T-helper 1 cell treated with Interleukin-12 subunit alpha and Interleukin-12 subunit beta and Interleukin-4 antibody, amounts not matched to agents 30 ng/mL and 1 ng/mL, for 36 hours (primary cell): Measurements from ENCODE around the gene LHX2. TPM values are rescaled to one million over a fixed set of nuclear protein-coding genes. Genes with fewer than 3 reads are reported as not detected.

ENCODE experiments used
- intact Hi-C: fragments of 100-400 bp; cut with micrococcal nuclease; formaldehyde crosslinking; loops from one replicate; pipeline ENCODE4 v1.15.1; 2024
- total RNA-seq: library from RNA; stranded (reverse); gene quantifications from 2 replicates; pipeline ENCODE4 v1.2.3, GENCODE V29; 2022

The LHX2 gene
- total RNA-seq, 1 donor from 2014 or later: not detected

DNA sequence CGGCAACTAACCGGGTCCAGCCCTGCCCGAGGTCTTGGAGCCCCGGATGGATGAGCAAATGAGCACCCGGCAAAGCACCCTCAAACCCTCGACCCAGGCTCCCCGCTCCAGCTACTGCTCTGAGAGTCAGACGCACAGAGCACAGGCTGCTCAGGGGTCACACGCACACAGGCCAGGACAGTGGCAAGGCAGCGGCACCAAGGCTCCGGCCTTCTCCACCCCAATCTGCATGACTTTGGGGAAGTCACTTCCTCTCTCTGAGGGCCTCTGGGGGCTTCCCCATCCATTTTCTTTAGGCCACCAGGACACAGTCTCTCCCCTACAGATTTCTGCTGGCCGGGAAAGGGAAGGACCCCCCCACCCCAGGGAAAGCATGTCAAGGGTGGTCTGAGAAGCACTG is 18.0 kb downstream of the LHX2 start:
- intact Hi-C loops: no loop called here

DNA sequence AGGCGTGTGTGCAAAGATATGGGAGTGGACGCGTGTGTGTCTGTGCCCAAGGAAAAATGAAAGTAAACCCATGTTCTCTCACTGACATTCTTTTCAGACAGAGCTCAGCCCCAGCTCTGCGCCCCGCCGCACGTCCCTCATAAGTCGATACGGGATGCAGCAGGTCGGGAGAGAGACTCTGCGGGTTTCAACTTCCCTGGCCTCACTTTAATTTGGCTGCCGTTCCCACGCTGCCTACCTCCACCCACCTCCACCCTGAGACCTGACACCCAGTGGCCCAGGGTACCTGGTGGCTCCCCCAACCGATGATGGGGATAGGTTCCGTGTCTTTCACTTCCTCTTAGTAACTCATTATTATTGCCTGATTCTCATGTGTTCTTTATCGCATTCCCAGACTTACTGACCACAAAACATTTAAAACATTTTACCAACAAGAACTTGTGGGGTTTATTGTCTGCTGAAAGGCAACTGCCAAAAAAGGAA is 19.4 kb downstream of the LHX2 start:
- intact Hi-C loops: no loop called here

- intact Hi-C loops: no loop called here
Measured at GRCh38 chr9:124032247-124032646, 20.7 kb downstream of the LHX2 start.

DNA sequence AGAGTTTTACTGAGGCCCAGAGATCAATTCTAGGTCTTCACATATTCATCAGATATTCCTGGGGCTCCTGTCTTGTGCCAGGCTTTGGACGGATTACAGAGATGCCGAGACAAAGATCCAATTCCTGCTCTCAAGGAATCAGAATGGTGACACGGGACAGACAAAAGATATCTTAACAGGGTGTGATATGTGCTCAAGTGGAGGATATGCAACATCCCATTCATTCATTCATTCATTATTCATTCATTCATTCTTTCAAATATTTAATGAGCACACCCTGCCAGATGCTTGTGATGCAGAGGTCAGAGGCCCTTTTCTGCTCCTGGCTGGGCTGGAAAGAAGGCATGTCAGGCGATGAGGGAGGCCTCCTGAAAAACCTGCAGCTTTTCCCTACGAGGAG is 21.8 kb downstream of the LHX2 start:
- intact Hi-C loops: no loop called here

GRCh38 chr9:124033967-124034366 is 22.4 kb downstream of the LHX2 start:
- intact Hi-C loops: no loop called here

DNA sequence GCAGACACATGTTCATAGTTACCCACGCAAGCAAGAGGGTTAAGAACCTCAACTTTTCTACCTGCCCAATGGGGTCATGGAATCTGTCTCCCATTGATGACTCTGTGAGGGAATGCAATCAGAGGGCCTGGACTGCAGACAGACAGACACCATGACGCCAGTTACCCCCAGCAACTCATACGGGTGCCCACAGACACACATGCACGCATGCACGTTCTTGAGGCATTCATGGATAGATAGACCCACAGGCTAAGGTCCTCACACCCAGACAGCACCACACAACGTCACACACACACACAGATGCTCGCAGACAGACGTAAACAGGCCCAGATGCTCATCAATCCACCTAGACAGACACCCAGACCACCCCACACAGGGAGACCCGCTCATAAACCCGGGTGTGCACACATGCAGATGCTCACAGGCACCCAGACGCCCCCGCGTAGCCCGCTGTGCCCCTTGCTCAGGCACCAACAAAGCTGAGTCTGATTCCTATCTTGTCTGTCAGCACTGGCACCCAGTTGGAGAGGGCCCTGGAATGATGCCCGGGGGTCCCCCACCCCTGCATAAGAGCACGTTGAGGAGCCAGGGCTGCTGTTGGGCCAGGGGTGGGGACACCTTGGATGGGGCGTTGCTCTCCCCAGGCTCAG is 23.6 kb downstream of the LHX2 start:
- intact Hi-C loops: no loop called here

- intact Hi-C loops: no loop called here
Measured at GRCh38 chr9:124036578-124036977, 25.0 kb downstream of the LHX2 start.

DNA sequence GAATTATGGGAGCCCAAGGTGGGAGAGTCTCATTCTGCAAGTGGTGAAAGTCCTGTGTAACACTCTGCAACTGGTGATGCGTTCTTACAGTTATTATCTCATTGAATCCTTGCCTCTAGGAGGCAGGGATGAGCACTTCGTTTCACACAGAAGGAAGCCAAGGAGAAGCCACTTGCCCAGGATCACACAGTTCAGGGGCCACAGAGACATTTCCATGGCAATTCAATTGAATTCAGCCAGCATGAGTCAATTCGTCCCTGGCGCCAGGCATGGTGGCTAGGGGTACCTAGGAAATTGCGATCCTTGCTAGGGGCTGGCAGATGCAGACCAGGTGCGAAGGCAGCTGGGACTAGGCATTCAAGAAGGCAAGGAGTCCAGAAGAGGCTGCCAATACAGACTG is 26.2 kb downstream of the LHX2 start:
- intact Hi-C loops: no loop called here

GRCh38 chr9:124038239-124038638 is 26.7 kb downstream of the LHX2 start:
- intact Hi-C loops: no loop called here

DNA sequence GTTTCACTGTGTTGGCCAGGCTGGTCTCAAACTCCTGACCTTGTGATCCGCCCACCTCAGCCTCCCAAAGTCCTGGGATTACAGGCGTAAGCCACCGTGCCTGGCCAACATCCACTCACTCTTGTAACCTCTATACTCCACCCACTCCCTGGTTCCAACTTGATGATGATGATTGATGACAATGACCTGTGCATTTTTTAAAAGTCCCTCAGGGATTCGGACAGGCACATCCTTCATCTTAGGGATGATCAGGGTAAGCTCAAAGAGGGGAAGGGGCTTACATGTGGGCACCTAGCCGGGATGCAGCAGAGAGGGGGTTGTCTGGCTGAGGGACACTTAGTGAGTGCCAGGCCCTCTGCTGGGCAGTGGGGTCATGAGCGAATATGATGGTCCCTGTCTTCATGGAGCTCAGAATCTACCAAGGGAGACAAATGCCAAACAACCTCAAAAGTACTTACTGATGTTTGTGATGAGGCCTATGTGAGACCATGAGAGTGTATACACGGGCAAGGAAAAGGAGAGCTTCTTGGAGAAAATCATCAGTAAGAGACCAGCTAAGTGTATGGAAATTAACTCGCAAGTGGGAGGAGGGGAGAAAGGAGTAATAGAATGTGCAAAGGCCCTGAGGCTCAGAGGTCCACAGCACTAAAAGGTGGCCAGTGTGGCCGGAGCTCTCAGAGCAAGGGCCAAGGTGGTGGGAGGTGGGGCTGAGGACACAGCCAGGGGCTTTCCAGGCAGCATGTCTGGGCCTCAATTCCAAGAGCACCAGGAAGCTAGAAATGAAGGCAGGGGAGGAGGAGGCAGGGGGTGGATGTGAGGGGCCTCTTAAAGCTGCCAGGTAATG is 27.4 kb downstream of the LHX2 start:
- intact Hi-C loops: no loop called here

- intact Hi-C loops: no loop called here
Measured at GRCh38 chr9:124040186-124040931, 28.8 kb downstream of the LHX2 start.

- intact Hi-C loops: no loop called here
Measured at GRCh38 chr9:124040935-124041816, 29.6 kb downstream of the LHX2 start.

DNA sequence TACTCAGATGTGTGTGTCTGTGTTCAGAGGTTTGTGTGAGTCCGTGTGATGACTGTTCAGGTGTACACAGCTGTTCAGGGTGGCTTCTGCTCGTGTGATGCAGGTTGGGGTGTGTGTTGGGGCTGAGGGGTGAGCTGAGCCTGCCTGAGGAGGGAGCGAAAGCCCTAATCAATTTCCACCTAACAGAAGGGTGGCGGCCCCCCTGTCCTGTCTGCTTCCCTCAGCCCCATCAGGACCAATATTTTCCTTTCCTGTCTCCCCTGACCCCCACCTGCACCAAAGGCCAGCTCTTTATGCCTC is 30.2 kb downstream of the LHX2 start:
- intact Hi-C loops: no loop called here

DNA sequence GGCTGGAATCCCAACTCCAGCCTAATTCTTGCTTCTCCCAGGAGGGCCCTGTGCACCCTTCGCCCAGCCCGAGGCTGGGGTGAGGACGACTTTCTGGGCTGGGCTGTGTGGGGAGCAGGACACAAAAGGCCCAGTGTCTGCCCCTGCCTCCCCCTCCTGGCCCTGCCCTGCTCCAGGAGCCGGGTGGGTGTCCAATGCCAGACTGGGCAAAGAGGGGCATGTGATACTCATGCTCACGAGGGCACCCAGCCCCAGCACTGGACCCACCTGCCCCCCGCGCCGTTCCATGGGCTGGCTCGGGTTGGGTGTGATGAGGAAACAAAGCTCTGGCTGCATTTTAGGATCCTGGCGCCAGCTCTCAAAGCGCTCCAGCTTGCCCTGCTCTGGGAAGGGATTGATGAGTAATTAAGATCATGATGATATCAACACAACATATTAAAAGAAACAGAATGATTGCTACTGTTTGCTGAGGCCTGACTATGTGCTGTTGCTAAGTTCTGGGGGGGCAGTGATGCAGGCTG is 30.7 kb downstream of the LHX2 start:
- intact Hi-C loops: no loop called here

- intact Hi-C loops: no loop called here
Measured at GRCh38 chr9:124044448-124044847, 32.9 kb downstream of the LHX2 start.

DNA sequence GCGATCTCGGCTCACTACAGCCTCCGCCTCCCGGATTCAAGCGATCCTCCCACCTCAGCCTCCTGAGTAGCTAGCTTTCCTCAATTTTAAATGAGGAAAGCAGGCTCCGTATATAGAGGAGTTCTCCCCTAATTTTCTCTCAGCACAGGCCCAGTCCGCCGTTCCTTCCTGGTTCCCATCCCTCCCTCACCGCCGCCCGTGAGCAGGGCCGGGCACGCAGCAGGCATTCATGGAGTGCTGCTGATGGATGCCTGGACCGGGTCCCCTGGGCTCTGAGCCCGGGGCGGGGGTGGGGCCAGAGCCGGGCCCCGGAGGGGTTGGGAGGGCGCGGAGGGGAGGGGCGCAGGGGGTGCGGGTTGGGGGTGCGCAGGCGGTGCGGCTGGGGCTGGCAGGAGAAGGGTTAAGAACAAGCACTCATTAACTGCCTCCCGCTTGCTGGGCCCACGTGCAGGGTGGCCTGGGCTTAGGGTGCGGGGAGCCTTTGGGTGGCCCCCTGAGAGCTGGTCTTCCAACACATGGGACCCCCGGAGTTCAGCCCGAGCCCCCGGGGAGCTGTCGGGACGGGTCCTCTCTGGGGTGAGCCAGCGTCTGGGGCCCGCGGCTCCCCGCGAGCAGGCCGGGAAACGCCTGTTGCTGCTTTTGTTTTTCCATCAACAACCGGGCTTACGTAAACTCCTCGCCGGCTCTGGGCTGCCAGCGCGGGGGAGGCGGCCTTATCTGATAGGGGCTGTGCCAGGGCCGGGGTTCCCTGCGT is 33.7 kb downstream of the LHX2 start:
- intact Hi-C loops: no loop called here

GRCh38 chr9:124045830-124046177 is 34.2 kb downstream of the LHX2 start:
- intact Hi-C loops: no loop called here

DNA sequence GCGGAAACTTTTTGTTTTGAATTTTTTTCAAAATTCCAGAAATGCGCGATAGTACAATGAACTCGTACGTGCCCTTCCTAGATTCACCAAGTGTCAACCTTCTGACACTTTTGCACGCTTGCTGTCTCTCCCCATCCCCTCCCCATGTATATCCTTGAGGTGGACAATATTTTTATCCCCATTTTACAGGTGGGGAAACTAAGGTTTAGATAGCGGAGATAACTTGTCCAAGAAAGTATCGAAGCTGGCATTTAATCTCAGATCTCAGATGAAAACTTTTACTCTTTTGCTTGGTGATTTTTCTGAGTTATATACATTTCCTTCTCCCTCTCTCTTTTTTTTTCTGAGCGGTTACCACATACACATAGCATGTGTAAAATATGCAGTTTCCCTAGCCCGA is 34.6 kb downstream of the LHX2 start:
- intact Hi-C loops: no loop called here

- intact Hi-C loops: no loop called here
Measured at GRCh38 chr9:124047251-124047672, 35.7 kb downstream of the LHX2 start.

DNA sequence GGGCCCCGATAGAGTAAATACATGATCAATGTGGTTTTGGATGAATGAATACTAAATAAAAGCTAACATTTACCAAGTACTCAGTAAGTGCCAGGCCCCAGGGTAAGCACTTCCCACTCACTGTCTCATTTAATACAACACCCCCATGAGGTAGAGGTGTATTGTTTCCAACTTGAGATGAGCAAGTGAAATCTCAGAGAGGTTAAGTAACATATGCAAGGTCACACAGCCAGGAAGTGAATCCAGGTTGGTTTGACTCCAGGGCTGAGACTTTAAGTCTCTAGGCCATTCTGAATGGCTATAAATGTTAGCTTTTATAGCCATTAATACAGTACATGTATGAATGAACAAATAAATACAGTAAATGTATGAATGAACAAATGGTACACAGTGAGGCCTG is 39.4 kb downstream of the LHX2 start:
- intact Hi-C loops: no loop called here
